Neuronal stem cell (in vitro differentiated cells): ENCODE results near the gene SLC35E4.
"Not testable (repeated sequence)": the region's sequence is repeated elsewhere in the genome, so short reads cannot be mapped to it uniquely, and the experiment has no call there.

ENCODE experiments used
- DNase-seq: peaks from one replicate; pipeline ENCODE4 v3.0.0-alpha.2; 2013; ENCODE audit warnings: low spot score
- H2AFZ ChIP-seq: one replicate; pipeline ENCODE4 v1.6.1; 2013; ENCODE audit warnings: mild to moderate bottlenecking, low read length, inconsistent platforms
- H2AK5ac ChIP-seq: 2 replicates; pipeline ENCODE4 v1.6.1; 2013; ENCODE audit warnings: low read depth, mild to moderate bottlenecking, inconsistent platforms, low read length, moderate library complexity, mixed read lengths
- H2BK120ac ChIP-seq: 2 replicates; pipeline ENCODE4 v1.6.1; 2013; ENCODE audit warnings: low read depth, mild to moderate bottlenecking, inconsistent platforms, low read length, moderate library complexity, mixed read lengths
- H2BK12ac ChIP-seq: one replicate; pipeline ENCODE4 v1.6.1; 2013; ENCODE audit warnings: low read length, inconsistent platforms
- H2BK15ac ChIP-seq: 2 replicates; pipeline ENCODE4 v1.6.1; 2013; ENCODE audit warnings: mild to moderate bottlenecking, low read length, inconsistent platforms, mixed read lengths
- H2BK5ac ChIP-seq: one replicate; pipeline ENCODE4 v1.6.1; 2013; ENCODE audit warnings: inconsistent platforms, mild to moderate bottlenecking, low read length, moderate library complexity
- H3K14ac ChIP-seq: one replicate; pipeline ENCODE4 v1.6.1; 2013; ENCODE audit warnings: low read length, inconsistent platforms
- H3K18ac ChIP-seq: 2 replicates; pipeline ENCODE4 v1.6.1; 2013; ENCODE audit warnings: low read length, inconsistent platforms
- H3K23ac ChIP-seq: 2 replicates; pipeline ENCODE4 v1.6.1; 2013; ENCODE audit warnings: low read depth, mild to moderate bottlenecking, mixed read lengths, low read length, inconsistent platforms; ENCODE audit not compliant: poor library complexity
- H3K27ac ChIP-seq: replicated peaks from 3 replicates; pipeline ENCODE4 v1.5.1; 2013; ENCODE audit warnings: low read length, inconsistent platforms
- H3K27me3 ChIP-seq, 3 experiments: 2 replicates each; pipeline ENCODE4 v1.6.1; 2013; ENCODE audit warnings: low read length in 3 of 3, mild to moderate bottlenecking in 2 of 3, inconsistent platforms in 1 of 3, low read depth in 1 of 3, mixed read lengths in 1 of 3, moderate library complexity in 1 of 3; ENCODE audit not compliant: control insufficient read depth in 3 of 3, insufficient read depth in 3 of 3
- H3K36me3 ChIP-seq, 2 donors: replicated peaks in 1 of 2; 2 replicates each; pipeline ENCODE4 v1.6.1; 2013; ENCODE audit warnings: low read length in 2 of 2; ENCODE audit not compliant: control insufficient read depth in 2 of 2, insufficient read depth in 2 of 2
- H3K4ac ChIP-seq: 2 replicates; pipeline ENCODE4 v1.6.1; 2013; ENCODE audit warnings: inconsistent platforms, mild to moderate bottlenecking, low read length, moderate library complexity
- H3K4me1 ChIP-seq, 2 donors: 1 replicate in 1 of 2; 2 replicates in 1 of 2; pipeline ENCODE4 v1.6.1; 2013; ENCODE audit warnings: low read length in 2 of 2, low read depth in 1 of 2; ENCODE audit not compliant: control insufficient read depth in 2 of 2, insufficient read depth in 1 of 2
- H3K4me2 ChIP-seq: one replicate; pipeline ENCODE4 v1.6.1; 2013; ENCODE audit warnings: mild to moderate bottlenecking, low read length, inconsistent platforms; ENCODE audit not compliant: insufficient read depth, poor library complexity, severe bottlenecking
- H3K4me3 ChIP-seq, 2 donors: 2 replicates each; pipeline ENCODE4 v1.5.1; 2013; ENCODE audit warnings: low read length in 2 of 2, mild to moderate bottlenecking in 2 of 2, inconsistent platforms in 1 of 2, moderate library complexity in 1 of 2
- H3K79me1 ChIP-seq: one replicate; pipeline ENCODE4 v1.6.1; 2013; ENCODE audit warnings: low read depth, mild to moderate bottlenecking, inconsistent platforms, low read length, moderate library complexity
- H3K9ac ChIP-seq: one replicate; pipeline ENCODE4 v1.6.1; 2013; ENCODE audit warnings: mild to moderate bottlenecking, low read depth, low read length, inconsistent platforms; ENCODE audit not compliant: poor library complexity
- H3K9me3 ChIP-seq, 2 donors: replicated peaks in 1 of 2; 2 replicates each; pipeline versions ENCODE3 to v1.6.1; 2013; ENCODE audit warnings: low read length in 2 of 2, mild to moderate bottlenecking in 2 of 2, inconsistent platforms in 1 of 2, low read depth in 1 of 2, mixed read lengths in 1 of 2, moderate library complexity in 1 of 2; ENCODE audit not compliant: control insufficient read depth in 2 of 2, insufficient read depth in 1 of 2
- H4K8ac ChIP-seq: one replicate; pipeline ENCODE4 v1.6.1; 2013; ENCODE audit warnings: low read depth, mild to moderate bottlenecking, inconsistent platforms, low read length, moderate library complexity
- H4K91ac ChIP-seq: one replicate; pipeline ENCODE4 v1.6.1; 2013; ENCODE audit warnings: low read length, low read depth, mild to moderate bottlenecking, inconsistent platforms; ENCODE audit not compliant: poor library complexity
- WGBS, 2 donors: extraction: QIAGEN DNeasy Blood & Tissue Kit; methylation state at CpG; one replicate each; pipeline ENCODE4 v1.1.7; 2013; ENCODE audit warnings: missing lambda C conversion rate in 2 of 2, mixed read lengths in 1 of 2; ENCODE audit not compliant: insufficient read length in 2 of 2, insufficient replicate concordance in 1 of 2; ENCODE audit errors: extremely low coverage in 2 of 2; 5-methylcytosine and 5-hydroxymethylcytosine counted together

The SLC35E4 gene

GRCh38 chr22:30591588-30592359 is 43.8 kb upstream of the SLC35E4 start, which contains the start of gene PES1:
PES1 (minus strand) TSS chr22:30591910; CDS start chr22:30591833, 77 bp downstream.
- H3K27ac ChIP-seq, result no peak within 1 kb of the TSS
- H3K18ac ChIP-seq, result no peak within 1 kb of the TSS
- no peak within 1 kb of the TSS for H3K14ac ChIP-seq
- peak within 1 kb of the TSS; percentile 63 for H3K9ac ChIP-seq
- no peaks in the 10 kb centered on the region for H3K9me3 ChIP-seq
- peak within 1 kb of the TSS; percentile 66 for H2AFZ ChIP-seq
- no peak within 1 kb of the TSS for H2AK5ac ChIP-seq
- H3K4me3 ChIP-seq, result peak within 1 kb of the TSS; percentile 76 to 85
- no peak within 1 kb of the TSS for H2BK120ac ChIP-seq
- WGBS, 2 donors, result no CpG with 5 or more reads among the region's 49 CpGs
- H3K79me1 ChIP-seq, result peaks cover 5% of the 10 kb centered on the region
- no peak within 1 kb of the TSS for H3K23ac ChIP-seq
- H4K8ac ChIP-seq, result no peak within 1 kb of the TSS
- H3K4me2 ChIP-seq, result peak within 1 kb of the TSS; percentile 72
- H4K91ac ChIP-seq, result no peak within 1 kb of the TSS
- H2BK5ac ChIP-seq, result no peak within 1 kb of the TSS
- no peak within 1 kb of the TSS for H2BK15ac ChIP-seq
- H3K4ac ChIP-seq, result no peak within 1 kb of the TSS
- H2BK12ac ChIP-seq, result no peak within 1 kb of the TSS
- peaks cover 19 to 28% of the 10 kb centered on the region in 2 donors for H3K36me3 ChIP-seq
- no peaks in the 10 kb centered on the region for H3K27me3 ChIP-seq
- H3K4me1 ChIP-seq, result peaks cover 7 to 10% of the 10 kb centered on the region in 2 donors
- peak; percentile 98 for DNase-seq

DNA sequence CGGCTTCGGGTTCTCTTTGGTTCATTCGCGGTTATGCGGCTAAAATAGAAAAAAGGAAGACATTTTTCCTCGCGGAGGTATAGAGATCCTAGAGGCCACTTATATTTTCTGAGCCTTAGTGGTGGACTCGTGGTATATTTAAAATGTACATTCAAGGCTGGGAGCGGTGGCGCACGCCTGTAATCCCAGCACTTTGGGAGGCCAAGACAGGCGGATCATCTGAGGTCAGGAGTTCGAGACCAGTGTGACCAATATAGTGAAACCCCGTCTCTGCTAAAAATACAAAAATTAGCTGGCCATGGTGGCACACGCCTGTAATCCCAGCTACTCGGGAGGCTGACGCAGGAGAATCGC is 43.2 kb upstream of the SLC35E4 start:
- H3K18ac ChIP-seq, H2BK5ac ChIP-seq, H3K27me3 ChIP-seq, H3K4me2 ChIP-seq, H3K79me1 ChIP-seq, H3K14ac ChIP-seq, H2AK5ac ChIP-seq, H3K9ac ChIP-seq, H2BK15ac ChIP-seq, H3K23ac ChIP-seq, H3K9me3 ChIP-seq, H3K4ac ChIP-seq, H4K91ac ChIP-seq, DNase-seq, H4K8ac ChIP-seq, H3K4me3 ChIP-seq, H2BK12ac ChIP-seq, H2BK120ac ChIP-seq, H3K27ac ChIP-seq: not testable (repeated sequence)
- Histone ChIP-seq H3K36me3 (peaks cover 15 to 23% of the 10 kb centered on the region in 2 donors), H2AFZ (peak overlapping the region; percentile 19), H3K4me1 (peaks cover 7 to 10% of the 10 kb centered on the region in 2 donors)
- WGBS, 2 donors, result no CpG with 5 or more reads among the region's 18 CpGs

DNA sequence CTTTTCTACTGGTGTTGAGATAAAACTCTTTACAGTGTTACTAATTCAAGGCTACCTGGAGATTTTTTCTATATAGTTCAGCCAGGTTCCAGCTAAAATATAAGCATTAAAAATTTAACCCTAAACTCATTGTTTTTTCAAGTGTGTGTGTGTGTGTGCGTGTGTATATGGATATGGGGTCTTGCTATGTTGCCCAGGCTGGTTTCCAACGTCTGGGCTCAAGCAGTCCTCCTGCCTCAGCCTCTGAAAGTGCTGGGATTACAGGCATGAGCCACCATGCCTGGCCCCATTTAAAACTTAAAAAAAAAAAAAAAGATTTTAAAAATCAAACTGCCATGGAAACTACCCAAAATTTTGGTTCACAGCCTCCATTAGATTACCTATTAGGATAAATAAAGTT is 39.4 kb upstream of the SLC35E4 start:
- no peak overlapping the region for H2AFZ ChIP-seq
- whole genome bisulfite sequencing, 2 donors, result no CpG with 5 or more reads among the region's 2 CpGs
- no peak overlapping the region for H2BK5ac ChIP-seq
- H3K27me3 ChIP-seq, result no peaks in the 10 kb centered on the region
- H3K4ac ChIP-seq, result no peak overlapping the region
- H2BK12ac ChIP-seq, result no peak overlapping the region
- no peak overlapping the region for H4K91ac ChIP-seq
- H3K23ac ChIP-seq, result no peak overlapping the region
- no peak overlapping the region for H3K4me2 ChIP-seq
- DNase-seq, result no peak
- no peak overlapping the region for H2BK120ac ChIP-seq
- peaks cover under 1% of the 10 kb centered on the region for H3K79me1 ChIP-seq
- no peak overlapping the region for H3K4me3 ChIP-seq
- H3K9me3 ChIP-seq, result no peaks in the 10 kb centered on the region
- H3K14ac ChIP-seq, result no peak overlapping the region
- peaks cover 0 to under 1% of the 10 kb centered on the region in 2 donors for H3K4me1 ChIP-seq
- H2BK15ac ChIP-seq, result no peak overlapping the region
- no peak overlapping the region for H3K18ac ChIP-seq
- no peak overlapping the region for H3K9ac ChIP-seq
- H3K36me3 ChIP-seq, result no peaks in the 10 kb centered on the region
- no peak overlapping the region for H4K8ac ChIP-seq
- H2AK5ac ChIP-seq, result no peak overlapping the region
- no peak overlapping the region for H3K27ac ChIP-seq

GRCh38 chr22:30596886-30597285 is 38.7 kb upstream of the SLC35E4 start:
- Histone ChIP-seq H3K4ac (no peak overlapping the region), H2AFZ (no peak overlapping the region), H3K14ac (peak overlapping the region; percentile 21), H2BK120ac (no peak overlapping the region), H3K27me3 (no peaks in the 10 kb centered on the region), H3K23ac (no peak overlapping the region), H2AK5ac (peak overlapping the region; percentile 75), H3K18ac (peak overlapping the region; percentile 71), H3K9me3 (no peaks in the 10 kb centered on the region), H3K27ac (no peak overlapping the region), H4K8ac (no peak overlapping the region), H2BK15ac (peak overlapping the region; percentile 67), H2BK12ac (no peak overlapping the region), H2BK5ac (peak overlapping the region; percentile 39), H3K4me2 (no peak overlapping the region), H4K91ac (no peak overlapping the region), H3K4me1 (no peaks in the 10 kb centered on the region), H3K4me3 (no peak overlapping the region), H3K36me3 (no peaks in the 10 kb centered on the region), H3K9ac (no peak overlapping the region), H3K79me1 (no peaks in the 10 kb centered on the region)
- no CpG with 5 or more reads among the region's 29 CpGs for WGBS, 2 donors
- DNase-seq, result no peak
